ENCODE data around the gene LSMEM2. TPM values are rescaled to one million over a fixed set of nuclear protein-coding genes. Genes with fewer than 3 reads are reported as not detected.

The LSMEM2 gene
- not detected in 2 replicates for total RNA-seq (ENCODE audit: low replicate concordance)

GRCh38 chr3:50278880-50279224 lies at the start of gene LSMEM2:
TSS of gene LSMEM2 (plus strand) at chr3:50279087. CDS start at chr3:50279114, 27 bp downstream.

GRCh38 chr3:50235716-50236483 lies 43.0 kb upstream of the LSMEM2 start, which contains the start of gene GNAI2:
TSS of gene GNAI2 (plus strand) at chr3:50236204. CDS start at chr3:50236336, 132 bp downstream.

GRCh38 chr3:50268703-50269451 lies 10.0 kb upstream of the LSMEM2 start, which contains the start of gene SEMA3B:
TSS of gene SEMA3B (plus strand) at chr3:50269147. CDS start at chr3:50269241, 94 bp downstream.

GRCh38 chr3:50292159-50293078 lies 13.5 kb downstream of the LSMEM2 start, which contains the start of gene IFRD2:
TSS of gene IFRD2 (minus strand) at chr3:50292429. CDS start at chr3:50292274, 155 bp downstream.

GRCh38 chr3:50298836-50299637 lies 20.1 kb downstream of the LSMEM2 start, which contains the start of the genes HYAL3 and NAA80:
TSS of gene HYAL3 (minus strand) at chr3:50299405. CDS start at chr3:50295602, 3,803 bp downstream.
TSS of gene NAA80 (minus strand) at chr3:50299405. CDS start at chr3:50297463, 1,942 bp downstream.

GRCh38 chr3:50303013-50303815 lies 24.3 kb downstream of the LSMEM2 start, which contains the start of gene HYAL1:
TSS of gene HYAL1 (minus strand) at chr3:50303574. CDS start at chr3:50302956, 618 bp downstream.

GRCh38 chr3:50322386-50323091 lies 43.7 kb downstream of the LSMEM2 start, which contains the start of gene HYAL2:
TSS of gene HYAL2 (minus strand) at chr3:50322745. CDS start at chr3:50320489, 2,256 bp downstream.

GRCh38 chr3:50327943-50328691 lies 49.2 kb downstream of the LSMEM2 start, which contains the start of gene TUSC2:
TSS of gene TUSC2 (minus strand) at chr3:50328223. CDS start at chr3:50328099, 124 bp downstream.

Other genes with a start within 250 kb of the LSMEM2 start
- gene RBM5, start 190.2 kb upstream of the LSMEM2 start, total RNA-seq (ENCODE audit: low replicate concordance): 135 and 864 TPM in 2 replicates
- 3.7 and 7.4 TPM in 2 replicates for gene SEMA3F, start 123.8 kb upstream of the LSMEM2 start, total RNA-seq (ENCODE audit: low replicate concordance)
- gene GNAT1, start 87.5 kb upstream of the LSMEM2 start, total RNA-seq (ENCODE audit: low replicate concordance): not detected in 2 replicates
- not detected in 2 replicates for gene SLC38A3, start 73.8 kb upstream of the LSMEM2 start, total RNA-seq (ENCODE audit: low replicate concordance)
- gene GNAI2, start 42.9 kb upstream of the LSMEM2 start, total RNA-seq (ENCODE audit: low replicate concordance): 308 and 476 TPM in 2 replicates
- 7.2 and 13.2 TPM in 2 replicates for gene SEMA3B, start 9.9 kb upstream of the LSMEM2 start, total RNA-seq (ENCODE audit: low replicate concordance)
- gene IFRD2, start 13.3 kb downstream of the LSMEM2 start, total RNA-seq (ENCODE audit: low replicate concordance): 35.9 and 57.7 TPM in 2 replicates
- 4.0 and 5.3 TPM in 2 replicates for gene HYAL3, start 20.3 kb downstream of the LSMEM2 start, total RNA-seq (ENCODE audit: low replicate concordance)
- gene NAA80, start 20.3 kb downstream of the LSMEM2 start, total RNA-seq (ENCODE audit: low replicate concordance): 0.82 and 1.8 TPM in 2 replicates
- 0.60 and 0.94 TPM in 2 replicates for gene HYAL1, start 24.5 kb downstream of the LSMEM2 start, total RNA-seq (ENCODE audit: low replicate concordance)
- 63.8 and 67.0 TPM in 2 replicates for gene HYAL2, start 43.7 kb downstream of the LSMEM2 start, total RNA-seq (ENCODE audit: low replicate concordance)
- gene TUSC2, start 49.1 kb downstream of the LSMEM2 start, total RNA-seq (ENCODE audit: low replicate concordance): 11.5 and 15.5 TPM in 2 replicates
- 16.4 and 31.6 TPM in 2 replicates for gene RASSF1, start 61.7 kb downstream of the LSMEM2 start, total RNA-seq (ENCODE audit: low replicate concordance)
- gene ZMYND10, start 66.6 kb downstream of the LSMEM2 start, total RNA-seq (ENCODE audit: low replicate concordance): 0.70 and 1.1 TPM in 2 replicates
- 23.2 and 30.0 TPM in 2 replicates for gene NPRL2, start 71.7 kb downstream of the LSMEM2 start, total RNA-seq (ENCODE audit: low replicate concordance)
- 32.7 and 33.1 TPM in 2 replicates for gene CYB561D2, start 71.8 kb downstream of the LSMEM2 start, total RNA-seq (ENCODE audit: low replicate concordance)
- 27.1 and 28.9 TPM in 2 replicates for gene TMEM115, start 80.4 kb downstream of the LSMEM2 start, total RNA-seq (ENCODE audit: low replicate concordance)
- gene CACNA2D2, start 224.5 kb downstream of the LSMEM2 start, total RNA-seq (ENCODE audit: low replicate concordance): under 0.01 TPM in 1 of 2 replicates, not detected in the other